Astrocyte (in vitro differentiated cells and primary cell): ENCODE measurements around the gene ZNF516. TPM values are rescaled to one million over a fixed set of nuclear protein-coding genes. Genes with fewer than 3 reads are reported as not detected.

ENCODE experiments used
- DNase-seq: peaks from one replicate; pipeline ENCODE4 v3.0.0-alpha.2; 2010; ENCODE audit warnings: low read depth
- FAIRE-seq: peaks from 2 replicates; lab custom pipeline; 2011; peaks lifted over from hg19 to GRCh38; lab: Jason Lieb, UNC
- H2AFZ ChIP-seq: 2 replicates; pipeline ENCODE4 v1.6.0; 2012; ENCODE audit warnings: low read depth, low read length, inconsistent platforms
- H3K27ac ChIP-seq: 2 replicates; pipeline ENCODE4 v1.5.1; 2011; ENCODE audit warnings: low read depth, low read length, inconsistent platforms
- H3K27me3 ChIP-seq: 2 replicates; pipeline ENCODE4 v1.6.0; 2011; ENCODE audit warnings: low read length, inconsistent platforms; ENCODE audit not compliant: insufficient read depth
- H3K36me3 ChIP-seq: 2 replicates; pipeline ENCODE4 v1.5.1; 2011; ENCODE audit warnings: low read length, inconsistent platforms; ENCODE audit not compliant: insufficient read depth
- H3K4me1 ChIP-seq: 2 replicates; pipeline ENCODE4 v1.5.1; 2011; ENCODE audit warnings: low read length, inconsistent platforms; ENCODE audit not compliant: insufficient read depth
- H3K4me2 ChIP-seq: 2 replicates; pipeline ENCODE4 v1.6.0; 2012; ENCODE audit warnings: low read length, inconsistent platforms
- H3K4me3 ChIP-seq: 2 replicates; pipeline ENCODE4 v1.5.1; 2011; ENCODE audit warnings: low read depth, mild to moderate bottlenecking, low read length, inconsistent platforms; ENCODE audit not compliant: insufficient read depth
- H3K79me2 ChIP-seq: 2 replicates; pipeline ENCODE4 v1.6.0; 2012; ENCODE audit warnings: mild to moderate bottlenecking, low read length, inconsistent platforms; ENCODE audit not compliant: insufficient read depth
- H3K9ac ChIP-seq: 2 replicates; pipeline ENCODE4 v1.6.0; 2012; ENCODE audit warnings: mild to moderate bottlenecking, low read length, inconsistent platforms
- H3K9me3 ChIP-seq: 2 replicates; pipeline ENCODE4 v1.5.1; 2012; ENCODE audit warnings: low read depth, mild to moderate bottlenecking, low read length, inconsistent platforms; ENCODE audit not compliant: insufficient read depth
- H4K20me1 ChIP-seq: 2 replicates; pipeline ENCODE4 v1.6.0; 2012; ENCODE audit warnings: low read length, inconsistent platforms; ENCODE audit not compliant: insufficient read depth
- H3K27ac Mint-ChIP-seq: one replicate; pipeline ENCODE4 v1.8.0; 2021; ENCODE audit warnings: mild to moderate bottlenecking, mixed read lengths; ENCODE audit not compliant: unreplicated experiment
- H3K27me3 Mint-ChIP-seq: one replicate; pipeline ENCODE4 v1.8.0; 2021; ENCODE audit warnings: low read depth, mixed read lengths; ENCODE audit not compliant: unreplicated experiment
- H3K36me3 Mint-ChIP-seq: one replicate; pipeline ENCODE4 v1.8.0; 2021; ENCODE audit warnings: low read depth, mixed read lengths; ENCODE audit not compliant: unreplicated experiment
- H3K4me1 Mint-ChIP-seq: one replicate; pipeline ENCODE4 v1.8.0; 2021; ENCODE audit warnings: low read depth, mixed read lengths; ENCODE audit not compliant: unreplicated experiment
- H3K4me3 Mint-ChIP-seq: one replicate; pipeline ENCODE4 v1.8.0; 2021; ENCODE audit warnings: mild to moderate bottlenecking, moderate library complexity, mixed read lengths; ENCODE audit not compliant: unreplicated experiment
- H3K9me3 Mint-ChIP-seq: one replicate; pipeline ENCODE4 v1.8.0; 2021; ENCODE audit warnings: mild to moderate bottlenecking, mixed read lengths; ENCODE audit not compliant: unreplicated experiment
- EZH2 ChIP-seq: IDR thresholded peaks from 2 replicates; pipeline ENCODE4 v1.6.1; 2012; ENCODE audit warnings: mild to moderate bottlenecking, low read length, inconsistent platforms; ENCODE audit not compliant: insufficient read depth
- total RNA-seq: library from RNA; stranded (reverse); gene quantifications from 2 replicates; pipeline ENCODE4 v1.2.1, GENCODE V29; 2021
- TF ChIP-seq, protein P1 (sequence below): IDR thresholded peaks from 2 replicates; pipeline ENCODE4 v1.5.1; 2011; ENCODE audit warnings: low read depth, mild to moderate bottlenecking, inconsistent platforms, low read length, moderate library complexity; ENCODE audit not compliant: insufficient read depth

ZNF516 gene
- total RNA-seq, 1 donor from 2014 or later: 59.8 TPM

DNA sequence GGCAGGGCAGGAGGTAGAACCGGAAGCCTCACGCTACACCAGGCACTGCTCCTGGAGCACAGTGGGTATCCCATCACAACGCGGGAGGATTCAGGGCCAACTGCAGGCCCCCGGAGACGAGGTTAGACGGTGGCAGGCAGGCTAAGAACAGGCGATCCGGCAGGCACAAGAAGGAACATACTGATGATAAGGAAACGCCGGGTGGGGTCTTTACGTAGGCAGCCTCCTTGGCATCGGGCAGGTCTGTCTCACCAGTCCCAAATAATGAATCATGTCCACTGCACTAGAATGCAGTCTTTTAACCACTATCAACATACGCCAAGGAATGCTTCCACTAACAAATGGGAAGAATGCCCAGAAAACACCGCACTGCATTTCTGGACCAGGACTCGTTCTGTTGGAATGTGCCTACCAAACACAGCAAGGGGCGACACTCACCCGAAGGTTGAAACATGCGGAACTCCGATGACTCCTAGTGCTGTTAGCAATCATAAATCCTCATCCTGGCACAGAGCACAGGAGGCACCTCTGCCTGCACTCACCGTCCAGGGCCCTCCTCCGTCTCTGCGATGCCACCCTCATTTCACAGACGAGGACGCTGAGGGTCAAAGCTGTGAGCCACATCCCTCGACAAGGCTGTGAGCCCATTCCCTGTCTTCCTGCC is 35.2 kb downstream of the ZNF516 start:
- Histone ChIP-seq H3K9me3 (no peaks in the 10 kb centered on the region), H3K79me2 (peaks cover 83% of the 10 kb centered on the region), H3K36me3 (peaks cover 2% of the 10 kb centered on the region), H2AFZ (no peak overlapping the region), H3K4me1 (peaks cover 43% of the 10 kb centered on the region), H3K27me3 (no peaks in the 10 kb centered on the region), H4K20me1 (peaks cover 5% of the 10 kb centered on the region), H3K27ac (peak overlapping the region; percentile 98), H3K9ac (peak overlapping the region; percentile 80), H3K4me2 (peak overlapping the region; percentile 82), H3K4me3 (peak overlapping the region; percentile 32)
- DNase-seq (peak; percentile 100), FAIRE-seq (peak; percentile 100)
- no peak for TF ChIP-seq EZH2
- TF ChIP-seq, protein P1, sequence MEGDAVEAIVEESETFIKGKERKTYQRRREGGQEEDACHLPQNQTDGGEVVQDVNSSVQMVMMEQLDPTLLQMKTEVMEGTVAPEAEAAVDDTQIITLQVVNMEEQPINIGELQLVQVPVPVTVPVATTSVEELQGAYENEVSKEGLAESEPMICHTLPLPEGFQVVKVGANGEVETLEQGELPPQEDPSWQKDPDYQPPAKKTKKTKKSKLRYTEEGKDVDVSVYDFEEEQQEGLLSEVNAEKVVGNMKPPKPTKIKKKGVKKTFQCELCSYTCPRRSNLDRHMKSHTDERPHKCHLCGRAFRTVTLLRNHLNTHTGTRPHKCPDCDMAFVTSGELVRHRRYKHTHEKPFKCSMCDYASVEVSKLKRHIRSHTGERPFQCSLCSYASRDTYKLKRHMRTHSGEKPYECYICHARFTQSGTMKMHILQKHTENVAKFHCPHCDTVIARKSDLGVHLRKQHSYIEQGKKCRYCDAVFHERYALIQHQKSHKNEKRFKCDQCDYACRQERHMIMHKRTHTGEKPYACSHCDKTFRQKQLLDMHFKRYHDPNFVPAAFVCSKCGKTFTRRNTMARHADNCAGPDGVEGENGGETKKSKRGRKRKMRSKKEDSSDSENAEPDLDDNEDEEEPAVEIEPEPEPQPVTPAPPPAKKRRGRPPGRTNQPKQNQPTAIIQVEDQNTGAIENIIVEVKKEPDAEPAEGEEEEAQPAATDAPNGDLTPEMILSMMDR: no peak
- no peaks in the 10 kb centered on the region for H3K9me3 Mint-ChIP-seq
- H3K36me3 Mint-ChIP-seq: peaks cover 17% of the 10 kb centered on the region
- H3K27ac Mint-ChIP-seq: peak overlapping the region; percentile 95
- H3K4me1 Mint-ChIP-seq: peaks cover 41% of the 10 kb centered on the region
- H3K4me3 Mint-ChIP-seq: peak overlapping the region; percentile 57
- H3K27me3 Mint-ChIP-seq: no peaks in the 10 kb centered on the region

DNA sequence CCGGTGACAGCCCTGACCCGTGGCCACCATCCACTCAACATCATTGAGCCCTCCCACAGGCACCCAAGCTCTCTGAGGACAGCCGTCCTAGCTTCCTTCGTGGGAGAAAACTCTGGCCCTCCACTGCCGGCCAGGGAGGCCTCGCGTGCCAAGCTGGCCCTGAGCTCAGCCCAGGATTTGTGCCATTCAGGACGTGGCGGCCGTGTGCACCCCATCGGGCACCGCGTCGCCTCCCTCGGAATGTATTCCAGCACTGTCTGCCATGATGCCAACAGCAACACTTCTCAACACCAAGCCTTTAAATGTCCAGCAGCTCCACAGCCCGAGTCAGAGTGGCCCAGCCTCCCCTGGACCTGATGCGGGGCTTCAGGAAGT is 35.7 kb downstream of the ZNF516 start:
- Histone ChIP-seq H3K27ac (peak overlapping the region; percentile 98), H3K36me3 (peaks cover 2% of the 10 kb centered on the region), H2AFZ (no peak overlapping the region), H3K4me2 (peak overlapping the region; percentile 82), H3K9ac (peak overlapping the region; percentile 80), H4K20me1 (peaks cover 9% of the 10 kb centered on the region), H3K4me3 (peak overlapping the region; percentile 32), H3K9me3 (no peaks in the 10 kb centered on the region), H3K4me1 (peaks cover 43% of the 10 kb centered on the region), H3K79me2 (peaks cover 80% of the 10 kb centered on the region), H3K27me3 (no peaks in the 10 kb centered on the region)
- H3K27ac Mint-ChIP-seq: peak overlapping the region; percentile 90
- DNase-seq (no peak), FAIRE-seq (no peak)
- H3K36me3 Mint-ChIP-seq: peaks cover 17% of the 10 kb centered on the region
- no peaks in the 10 kb centered on the region for H3K27me3 Mint-ChIP-seq
- no peak overlapping the region for H3K4me3 Mint-ChIP-seq
- peaks cover 45% of the 10 kb centered on the region for H3K4me1 Mint-ChIP-seq
- TF ChIP-seq, protein P1: no peak
- TF ChIP-seq EZH2: no peak
- no peaks in the 10 kb centered on the region for H3K9me3 Mint-ChIP-seq
